ENCODE data around the gene KLRD1.
"Not testable (repeated sequence)": the region's sequence is repeated elsewhere in the genome, so short reads cannot be mapped to it uniquely, and the experiment has no call there.

The KLRD1 gene

GRCh38 chr12:10339053-10339840 lies 31.6 kb downstream of the KLRD1 start:
- no peak for DNase-seq

- not testable (repeated sequence) for DNase-seq
Observed at GRCh38 chr12:10340946-10341345, 33.3 kb downstream of the KLRD1 start.

- DNase-seq: peak; percentile 6
Observed at GRCh38 chr12:10341892-10342509, 34.3 kb downstream of the KLRD1 start.

- DNase-seq: not testable (repeated sequence)
Observed at GRCh38 chr12:10351457-10351856, 43.8 kb downstream of the KLRD1 start.

- DNase-seq: no peak
Observed at GRCh38 chr12:10354071-10354470, 46.4 kb downstream of the KLRD1 start.

GRCh38 chr12:10354502-10354901 lies 46.8 kb downstream of the KLRD1 start:
- no peak for DNase-seq

- DNase-seq: no peak
Observed at GRCh38 chr12:10358131-10358530, 50.5 kb downstream of the KLRD1 start.

GRCh38 chr12:10358969-10359368 lies 51.3 kb downstream of the KLRD1 start:
- no peak for DNase-seq

GRCh38 chr12:10361084-10361483 lies 53.4 kb downstream of the KLRD1 start:
- DNase-seq: no peak

GRCh38 chr12:10361622-10362021 lies 54.0 kb downstream of the KLRD1 start:
- DNase-seq: no peak

GRCh38 chr12:10362325-10362724 lies 54.7 kb downstream of the KLRD1 start:
- DNase-seq: no peak

- DNase-seq: no peak
Observed at GRCh38 chr12:10362828-10363657, 55.4 kb downstream of the KLRD1 start.

- DNase-seq: no peak
Observed at GRCh38 chr12:10363658-10363913, 55.9 kb downstream of the KLRD1 start.

GRCh38 chr12:10363914-10364814 lies 56.5 kb downstream of the KLRD1 start:
- no peak for DNase-seq

- DNase-seq: peak; percentile 10
Observed at GRCh38 chr12:10364815-10365622, 57.3 kb downstream of the KLRD1 start.

- DNase-seq: no peak
Observed at GRCh38 chr12:10365696-10366405, 58.2 kb downstream of the KLRD1 start.

GRCh38 chr12:10366875-10367274 lies 59.2 kb downstream of the KLRD1 start:
- DNase-seq: peak; percentile 25

- not testable (repeated sequence) for DNase-seq
Observed at GRCh38 chr12:10367714-10368113, 60.0 kb downstream of the KLRD1 start.

GRCh38 chr12:10368206-10369171 lies 60.8 kb downstream of the KLRD1 start:
- no peak for DNase-seq
